H9 (cell line): ENCODE results near the gene FRRS1L. TPM values are rescaled to one million over a fixed set of nuclear protein-coding genes. Genes with fewer than 3 reads are reported as not detected.

Experiments
- DNase-seq: peaks from one replicate; pipeline ENCODE4 v3.0.0-alpha.2; 2017
- H2AFZ ChIP-seq: one replicate; pipeline ENCODE4 v1.6.1; 2013; ENCODE audit warnings: mild to moderate bottlenecking, low read length, control low read depth, moderate library complexity
- H2AK5ac ChIP-seq: 2 replicates; pipeline ENCODE4 v1.6.1; 2013; ENCODE audit warnings: low read length, control low read depth, mixed read lengths; ENCODE audit not compliant: insufficient read length
- H2BK120ac ChIP-seq: one replicate; pipeline ENCODE4 v1.6.1; 2013; ENCODE audit warnings: low read depth, mild to moderate bottlenecking, low read length, control low read depth, inconsistent platforms; ENCODE audit not compliant: poor library complexity, severe bottlenecking
- H2BK12ac ChIP-seq: 2 replicates; pipeline ENCODE4 v1.6.1; 2013; ENCODE audit warnings: low read length, control low read depth, mixed read lengths, low read depth; ENCODE audit not compliant: insufficient read length
- H2BK15ac ChIP-seq: 2 replicates; pipeline ENCODE4 v1.6.1; 2013; ENCODE audit warnings: low read depth, low read length, control low read depth
- H2BK20ac ChIP-seq: one replicate; pipeline ENCODE4 v1.6.1; 2013; ENCODE audit warnings: low read depth, mild to moderate bottlenecking, low read length, control low read depth, inconsistent platforms; ENCODE audit not compliant: poor library complexity, severe bottlenecking
- H2BK5ac ChIP-seq: 2 replicates; pipeline ENCODE4 v1.6.1; 2013; ENCODE audit warnings: low read length, control low read depth, mixed read lengths; ENCODE audit not compliant: insufficient read length
- H3K14ac ChIP-seq: 2 replicates; pipeline ENCODE4 v1.6.1; 2013; ENCODE audit warnings: low read length, control low read depth; ENCODE audit not compliant: insufficient read depth
- H3K18ac ChIP-seq: 2 replicates; pipeline ENCODE4 v1.6.1; 2013; ENCODE audit warnings: low read depth, mild to moderate bottlenecking, mixed read lengths, low read length, control low read depth; ENCODE audit not compliant: insufficient read length
- H3K23ac ChIP-seq: 2 replicates; pipeline ENCODE4 v1.6.1; 2013; ENCODE audit warnings: low read length, control low read depth, mixed read lengths, low read depth; ENCODE audit not compliant: insufficient read length
- H3K23me2 ChIP-seq: 2 replicates; pipeline ENCODE4 v1.6.1; 2013; ENCODE audit warnings: low read depth, mild to moderate bottlenecking, mixed read lengths, low read length, control low read depth; ENCODE audit not compliant: insufficient read length, poor library complexity, severe bottlenecking
- H3K27ac ChIP-seq: 2 replicates; pipeline ENCODE4 v1.5.1; 2013; ENCODE audit warnings: low read length, control low read depth, mixed read lengths, low read depth; ENCODE audit not compliant: insufficient read length
- H3K27me3 ChIP-seq: 2 replicates; pipeline ENCODE4 v1.6.1; 2013; ENCODE audit warnings: low read length, control low read depth, inconsistent platforms; ENCODE audit not compliant: insufficient read depth
- H3K4ac ChIP-seq: 2 replicates; pipeline ENCODE4 v1.6.1; 2013; ENCODE audit warnings: low read depth, mild to moderate bottlenecking, control low read depth, inconsistent platforms, low read length, moderate library complexity
- H3K4me1 ChIP-seq: 2 replicates; pipeline ENCODE4 v1.6.1; 2013; ENCODE audit warnings: low read length, control low read depth, inconsistent platforms; ENCODE audit not compliant: insufficient read depth
- H3K4me2 ChIP-seq: 2 replicates; pipeline ENCODE4 v1.6.1; 2013; ENCODE audit warnings: low read length, control low read depth, mixed read lengths; ENCODE audit not compliant: insufficient read length, insufficient read depth
- H3K56ac ChIP-seq: 2 replicates; pipeline ENCODE4 v1.6.1; 2013; ENCODE audit warnings: low read depth, mild to moderate bottlenecking, mixed read lengths, low read length, control low read depth; ENCODE audit not compliant: insufficient read length
- H3K79me1 ChIP-seq: 2 replicates; pipeline ENCODE4 v1.6.1; 2013; ENCODE audit warnings: low read depth, mild to moderate bottlenecking, moderate library complexity, low read length, control low read depth, inconsistent platforms; ENCODE audit not compliant: insufficient read depth, poor library complexity, severe bottlenecking
- H3K79me2 ChIP-seq: 2 replicates; pipeline ENCODE4 v1.6.1; 2013; ENCODE audit warnings: low read length, control low read depth, inconsistent platforms; ENCODE audit not compliant: insufficient read depth
- H3K9ac ChIP-seq: 2 replicates; pipeline ENCODE4 v1.6.1; 2013; ENCODE audit warnings: low read length, control low read depth, mixed read lengths; ENCODE audit not compliant: insufficient read length; ENCODE audit errors: extremely low read depth
- H3K9me3 ChIP-seq: one replicate; pipeline ENCODE4 v1.6.1; 2013; ENCODE audit warnings: low read depth, low read length, inconsistent platforms; ENCODE audit not compliant: control insufficient read depth
- H3T11ph ChIP-seq: one replicate; pipeline ENCODE4 v1.6.1; 2013; ENCODE audit warnings: mild to moderate bottlenecking, low read length, control low read depth, inconsistent platforms
- H4K20me1 ChIP-seq: one replicate; pipeline ENCODE4 v1.6.1; 2013; ENCODE audit not compliant: control insufficient read depth, insufficient read length, insufficient read depth
- H4K5ac ChIP-seq: 2 replicates; pipeline ENCODE4 v1.6.1; 2013; ENCODE audit warnings: low read depth, mild to moderate bottlenecking, mixed read lengths, low read length, control low read depth; ENCODE audit not compliant: insufficient read length
- H4K8ac ChIP-seq: replicated peaks from 2 replicates; pipeline ENCODE4 v1.6.1; 2013; ENCODE audit warnings: low read length, control low read depth, mixed read lengths, low read depth; ENCODE audit not compliant: insufficient read length
- H4K91ac ChIP-seq: 2 replicates; pipeline ENCODE4 v1.6.1; 2013; ENCODE audit warnings: low read depth, mild to moderate bottlenecking, moderate library complexity, mixed read lengths, low read length, control low read depth; ENCODE audit not compliant: insufficient read length
- H3K27ac Mint-ChIP-seq, 3 experiments: 2 replicates in 2 of 3; 3 replicates in 1 of 3; pipeline ENCODE4 v1.8.0; 2020 to 2021; ENCODE audit warnings: mixed read lengths in 3 of 3, mild to moderate bottlenecking in 1 of 3, moderate library complexity in 1 of 3
- H3K27me3 Mint-ChIP-seq: 2 replicates; pipeline ENCODE4 v1.8.0; 2021; ENCODE audit warnings: low read depth, mild to moderate bottlenecking, moderate library complexity, mixed read lengths
- H3K36me3 Mint-ChIP-seq, 3 experiments: 2 replicates in 2 of 3; 3 replicates in 1 of 3; pipeline ENCODE4 v1.8.0; 2020 to 2021; ENCODE audit warnings: low read depth in 3 of 3, mixed read lengths in 3 of 3; ENCODE audit not compliant: insufficient read depth in 1 of 3
- H3K4me1 Mint-ChIP-seq, 2 experiments: 2 replicates each; pipeline ENCODE4 v1.8.0; 2020; ENCODE audit warnings: mixed read lengths in 2 of 2
- H3K4me3 Mint-ChIP-seq, 2 experiments: 2 replicates in 1 of 2; 3 replicates in 1 of 2; pipeline ENCODE4 v1.8.0; 2020 to 2021; ENCODE audit warnings: mild to moderate bottlenecking in 2 of 2, mixed read lengths in 2 of 2, moderate library complexity in 1 of 2
- H3K9me3 Mint-ChIP-seq, 2 experiments: 2 replicates in 1 of 2; 3 replicates in 1 of 2; pipeline ENCODE4 v1.8.0; 2020; ENCODE audit warnings: mild to moderate bottlenecking in 2 of 2, mixed read lengths in 2 of 2, moderate library complexity in 1 of 2
- total RNA-seq: library from RNA; stranded (reverse); gene quantifications from 2 replicates; pipeline ENCODE4 v1.2.1, GENCODE V29; 2021
- TF ChIP-seq, protein P1 (sequence below): fragments of 200-600 bp; sonication (generic); conservative IDR thresholded peaks from 3 replicates; pipeline ENCODE4 v1.8.0; 2021; ENCODE audit warnings: antibody characterized with exemption, mild to moderate bottlenecking

FRRS1L gene
- total RNA-seq, 1 experiment from 2014 or later = 3.3 TPM

DNA sequence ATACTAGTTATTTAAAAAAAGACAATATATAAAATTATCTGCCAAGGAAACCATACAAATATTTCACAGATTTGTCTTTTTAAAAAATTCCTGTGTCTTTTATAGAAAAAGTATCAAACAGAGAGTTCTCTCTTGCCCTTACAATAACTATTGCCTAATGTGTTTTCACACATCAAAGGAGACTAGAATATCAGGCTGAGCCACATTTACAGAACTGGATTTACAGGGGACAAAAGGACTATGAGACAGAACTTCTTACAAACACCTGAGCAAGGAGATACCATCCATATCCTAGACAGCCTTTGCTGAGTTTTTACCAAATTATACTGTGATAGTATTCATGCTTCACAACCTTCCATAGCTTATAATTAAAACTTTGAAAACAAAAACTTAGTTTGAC is 81.5 kb downstream of the FRRS1L start:
- no peak overlapping the region for H3K4ac ChIP-seq
- no peak overlapping the region for H4K5ac ChIP-seq
- no peak overlapping the region for H3K27ac ChIP-seq
- H2AFZ ChIP-seq = no peak overlapping the region
- H3K4me1 ChIP-seq = no peaks in the 10 kb centered on the region
- H3K4me3 Mint-ChIP-seq = no peak overlapping the region
- no peaks in the 10 kb centered on the region for H3K79me1 ChIP-seq
- no peaks in the 10 kb centered on the region for H4K20me1 ChIP-seq
- H2BK20ac ChIP-seq = no peak overlapping the region
- no peak overlapping the region for H3T11ph ChIP-seq
- no peak for DNase-seq
- H4K8ac ChIP-seq = no peak overlapping the region
- no peak overlapping the region for H2AK5ac ChIP-seq
- H3K56ac ChIP-seq = no peak overlapping the region
- H3K27me3 Mint-ChIP-seq = no peaks in the 10 kb centered on the region
- H2BK5ac ChIP-seq = no peak overlapping the region
- H3K23ac ChIP-seq = no peak overlapping the region
- H4K91ac ChIP-seq = no peak overlapping the region
- H3K9me3 Mint-ChIP-seq = no peaks in the 10 kb centered on the region
- H3K27me3 ChIP-seq = no peaks in the 10 kb centered on the region
- no peak overlapping the region for H3K18ac ChIP-seq
- H3K14ac ChIP-seq = no peak overlapping the region
- no peak overlapping the region for H2BK12ac ChIP-seq
- H3K23me2 ChIP-seq = no peaks in the 10 kb centered on the region
- H3K79me2 ChIP-seq = no peaks in the 10 kb centered on the region
- peaks cover 7 to 57% (median 45%) of the 10 kb centered on the region in 3 experiments; a peak in 6 of 7 replicates for H3K36me3 Mint-ChIP-seq
- H2BK120ac ChIP-seq = no peak overlapping the region
- H3K4me2 ChIP-seq = no peak overlapping the region
- H3K9me3 ChIP-seq = no peaks in the 10 kb centered on the region
- TF ChIP-seq, protein P1, sequence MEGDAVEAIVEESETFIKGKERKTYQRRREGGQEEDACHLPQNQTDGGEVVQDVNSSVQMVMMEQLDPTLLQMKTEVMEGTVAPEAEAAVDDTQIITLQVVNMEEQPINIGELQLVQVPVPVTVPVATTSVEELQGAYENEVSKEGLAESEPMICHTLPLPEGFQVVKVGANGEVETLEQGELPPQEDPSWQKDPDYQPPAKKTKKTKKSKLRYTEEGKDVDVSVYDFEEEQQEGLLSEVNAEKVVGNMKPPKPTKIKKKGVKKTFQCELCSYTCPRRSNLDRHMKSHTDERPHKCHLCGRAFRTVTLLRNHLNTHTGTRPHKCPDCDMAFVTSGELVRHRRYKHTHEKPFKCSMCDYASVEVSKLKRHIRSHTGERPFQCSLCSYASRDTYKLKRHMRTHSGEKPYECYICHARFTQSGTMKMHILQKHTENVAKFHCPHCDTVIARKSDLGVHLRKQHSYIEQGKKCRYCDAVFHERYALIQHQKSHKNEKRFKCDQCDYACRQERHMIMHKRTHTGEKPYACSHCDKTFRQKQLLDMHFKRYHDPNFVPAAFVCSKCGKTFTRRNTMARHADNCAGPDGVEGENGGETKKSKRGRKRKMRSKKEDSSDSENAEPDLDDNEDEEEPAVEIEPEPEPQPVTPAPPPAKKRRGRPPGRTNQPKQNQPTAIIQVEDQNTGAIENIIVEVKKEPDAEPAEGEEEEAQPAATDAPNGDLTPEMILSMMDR = no peak
- H3K27ac Mint-ChIP-seq = no peak overlapping the region
- no peak overlapping the region for H3K9ac ChIP-seq
- no peak overlapping the region for H2BK15ac ChIP-seq
- H3K4me1 Mint-ChIP-seq = no peaks in the 10 kb centered on the region
